GM19324 (cell line): Measurements from ENCODE around the gene ST3GAL2.
A peak's percentile ranks its signal among the peaks of the same experiment; 100 is the strongest.

Source experiments
- ATAC-seq: cut with Tn5 transposase; IDR thresholded peaks from one replicate; pipeline ENCODE4 v1.9.1; 2021; ENCODE audit warnings: mild to moderate bottlenecking, moderate library complexity; ENCODE audit not compliant: unreplicated experiment, low FRiP score

ST3GAL2 gene

GRCh38 chr16:70440009-70440692 lies 1.3 kb upstream of the ST3GAL2 start:
- ATAC-seq: no peak

- ATAC-seq: peak; percentile 21
Measured at GRCh38 chr16:70438585-70438968, 323 bp downstream of the ST3GAL2 start.

GRCh38 chr16:70437582-70438557 lies 1.0 kb downstream of the ST3GAL2 start:
- ATAC-seq: peak; percentile 0

GRCh38 chr16:70437017-70437581 lies 1.8 kb downstream of the ST3GAL2 start:
- ATAC-seq: no peak

- no peak for ATAC-seq
Measured at GRCh38 chr16:70434484-70435260, 4.2 kb downstream of the ST3GAL2 start.

GRCh38 chr16:70433458-70434103 lies 5.3 kb downstream of the ST3GAL2 start:
- ATAC-seq: no peak

- ATAC-seq: peak; percentile 24
Measured at GRCh38 chr16:70432723-70433457, 6.0 kb downstream of the ST3GAL2 start.

GRCh38 chr16:70432356-70432722 lies 6.6 kb downstream of the ST3GAL2 start:
- ATAC-seq: no peak

GRCh38 chr16:70430667-70431536 lies 8.0 kb downstream of the ST3GAL2 start:
- peak; percentile 32 for ATAC-seq

GRCh38 chr16:70429888-70430666 lies 8.8 kb downstream of the ST3GAL2 start:
- no peak for ATAC-seq

- no peak for ATAC-seq
Measured at GRCh38 chr16:70428178-70428998, 10.5 kb downstream of the ST3GAL2 start.

- no peak for ATAC-seq
Measured at GRCh38 chr16:70427786-70428177, 11.1 kb downstream of the ST3GAL2 start.

- ATAC-seq: no peak
Measured at GRCh38 chr16:70422543-70422942, 16.4 kb downstream of the ST3GAL2 start.

- no peak for ATAC-seq
Measured at GRCh38 chr16:70421473-70422311, 17.2 kb downstream of the ST3GAL2 start.

- no peak for ATAC-seq
Measured at GRCh38 chr16:70421014-70421413, 17.9 kb downstream of the ST3GAL2 start.
